ENCODE measurements around the gene SART1.
"Not testable (repeated sequence)": the region's sequence is repeated elsewhere in the genome, so short reads cannot be mapped to it uniquely, and the experiment has no call there.

The SART1 gene

DNA sequence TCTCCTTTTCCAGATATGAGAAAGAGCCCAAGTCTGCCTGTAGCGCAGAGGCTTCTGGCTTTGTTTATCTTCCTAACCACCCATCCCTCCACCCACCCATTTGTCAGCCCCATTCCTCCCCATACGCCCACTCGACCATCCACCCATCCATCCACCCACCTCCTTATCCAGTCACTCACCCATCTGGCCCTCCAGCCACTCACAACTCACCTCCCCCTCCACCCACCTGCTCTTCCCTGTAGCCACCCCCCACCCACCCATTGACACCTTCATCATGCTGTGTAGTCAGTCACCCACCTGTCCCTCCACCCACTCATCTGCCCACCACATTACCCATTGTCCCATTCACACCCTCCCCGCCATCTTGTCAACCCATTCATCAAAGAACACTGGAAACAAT lies 55.8 kb downstream of the SART1 start:
- DNase-seq (ENCODE audit: low read depth in 2 of 2): no peak

DNA sequence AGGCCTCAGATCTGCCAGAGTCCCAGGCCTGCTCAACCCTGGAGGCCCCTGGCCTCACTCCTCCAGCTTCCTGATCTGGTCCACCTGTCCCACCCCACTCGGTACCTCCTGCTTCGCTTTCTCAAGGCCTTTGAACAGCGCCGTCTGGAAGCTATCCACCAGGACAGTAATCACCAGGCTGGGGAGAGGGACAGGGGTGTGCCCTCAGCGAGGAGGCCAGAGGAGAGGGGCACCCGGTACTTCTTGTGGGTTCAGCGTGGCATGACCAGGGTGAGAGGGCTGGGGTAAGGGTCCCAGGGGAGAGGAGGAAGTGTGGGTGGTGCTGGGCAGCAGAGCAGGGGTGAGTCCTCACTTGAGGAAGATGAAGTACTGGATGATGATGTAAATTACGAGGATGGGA lies 58.7 kb downstream of the SART1 start:
- no peak for DNase-seq (ENCODE audit: low read depth in 2 of 2)

DNA sequence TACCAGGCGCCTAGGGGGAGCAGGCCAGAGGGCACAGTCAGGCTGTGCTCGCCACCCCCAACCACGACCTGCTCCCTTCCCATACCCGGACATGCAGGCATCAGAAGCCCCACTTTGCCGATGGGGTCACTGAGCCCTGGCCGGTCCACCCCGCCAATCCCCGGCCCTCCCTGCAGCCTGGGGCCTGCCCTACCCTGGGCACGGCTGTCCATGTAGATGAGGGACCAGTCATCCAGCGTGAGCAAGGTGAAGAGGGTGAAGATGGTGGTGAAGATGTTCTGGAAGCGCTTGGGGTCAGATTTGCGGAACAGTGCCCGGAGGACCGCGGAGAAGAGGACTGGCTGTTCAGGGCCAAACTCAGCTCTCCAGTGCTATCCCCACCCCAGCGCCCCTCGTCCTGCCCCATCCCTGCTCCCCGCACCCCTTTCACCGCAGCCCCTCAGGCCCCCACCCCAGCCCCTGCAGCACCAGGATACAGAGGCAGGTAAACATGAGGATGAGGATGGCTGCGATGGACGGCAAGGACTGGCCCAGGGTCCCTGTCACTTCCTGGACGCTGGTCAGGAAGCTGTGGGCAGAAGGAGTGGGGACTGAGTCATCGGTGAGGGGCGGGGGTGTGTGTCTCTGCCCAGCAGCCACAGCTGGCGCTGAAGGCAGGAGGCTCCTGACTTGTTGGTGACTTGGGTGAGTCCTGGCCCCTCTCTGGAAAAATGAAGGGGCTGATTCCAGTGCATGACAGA lies 59.3 kb downstream of the SART1 start:
- DNase-seq (ENCODE audit: low read depth in 2 of 2): no peak

DNA sequence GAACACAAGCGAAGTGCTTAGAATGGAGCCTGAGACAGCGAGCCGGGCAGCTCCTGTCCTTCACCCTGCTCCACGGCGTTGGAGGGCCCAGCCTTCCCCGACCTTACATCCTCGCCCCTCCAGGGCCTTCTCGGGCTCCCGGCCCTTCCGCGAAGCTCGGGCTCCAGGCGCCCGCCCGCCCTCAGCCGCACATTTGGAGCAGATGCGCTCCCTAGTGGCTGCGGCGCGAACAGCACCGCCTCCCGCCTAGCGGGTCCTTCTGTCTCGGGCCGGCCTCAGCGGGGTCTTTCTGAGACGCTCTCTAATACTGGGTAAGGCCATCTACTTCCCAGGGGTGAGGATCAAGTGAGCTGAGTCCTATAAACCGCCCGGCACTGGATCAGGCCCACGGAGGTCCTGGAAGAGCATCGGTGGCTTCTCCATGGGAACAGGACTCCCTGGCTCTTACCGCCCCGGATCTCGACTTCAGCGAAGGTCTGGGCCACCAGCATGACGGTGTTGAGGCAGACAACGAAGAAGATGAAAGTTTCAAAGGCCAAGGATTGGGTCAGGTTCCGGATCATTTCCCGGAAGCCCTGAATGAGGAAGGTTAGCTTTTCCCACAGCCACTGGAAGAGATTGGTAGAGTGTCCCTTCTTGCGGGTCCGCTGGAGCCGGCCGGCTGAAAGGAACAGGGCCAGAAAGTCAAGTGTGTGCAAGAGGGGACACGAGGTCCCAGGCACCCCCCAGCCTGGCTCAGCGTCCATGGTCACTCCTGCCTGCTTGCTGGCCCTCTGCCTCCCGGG lies 61.1 kb downstream of the SART1 start:
- no peak for DNase-seq (ENCODE audit: low read depth in 2 of 2)

DNA sequence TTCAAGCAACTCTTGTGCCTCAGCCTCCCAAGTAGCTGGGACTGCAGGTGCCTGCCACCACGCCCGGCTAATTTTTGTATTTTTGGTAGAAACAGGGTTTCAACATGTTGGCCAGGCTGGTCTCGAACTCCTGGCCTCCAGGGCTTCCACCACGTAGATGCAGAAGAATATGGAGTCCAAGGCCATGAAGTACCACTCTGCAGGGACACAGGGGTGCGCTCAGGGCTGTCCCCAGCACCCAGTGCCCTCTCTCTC lies 61.6 kb downstream of the SART1 start:
- not testable (repeated sequence) for DNase-seq (ENCODE audit: low read depth in 2 of 2)

DNA sequence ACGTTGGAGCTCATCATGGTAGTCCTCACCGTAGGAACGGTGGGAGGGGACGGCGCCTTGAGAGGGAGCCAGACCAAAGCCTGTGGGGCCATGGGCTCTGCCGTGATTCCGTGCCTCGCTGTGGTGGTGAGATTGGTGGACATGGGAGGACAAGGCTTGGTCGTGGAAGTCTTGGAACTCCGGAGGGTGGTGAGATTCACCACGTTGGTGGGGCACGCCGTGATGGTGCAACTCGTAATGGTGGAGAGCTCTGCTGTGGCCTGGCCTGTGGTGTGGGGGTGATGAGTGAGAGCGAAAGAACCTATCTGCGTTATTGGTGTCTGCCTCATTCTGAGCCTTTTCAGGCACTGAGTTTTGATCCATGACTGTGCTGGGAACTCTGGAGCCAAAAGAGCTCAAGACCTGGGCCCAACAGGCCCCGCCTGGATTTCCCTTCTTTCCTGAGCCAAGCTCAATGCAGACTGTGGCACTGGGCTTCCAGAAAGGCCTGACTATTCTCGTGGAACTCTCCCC lies 64.5 kb downstream of the SART1 start, which contains the start of gene CATSPER1:
TSS of gene CATSPER1 (minus strand) at position 463 of the 513 bp plus-strand sequence. CDS start at position 363, 100 bp downstream.
- DNase-seq (ENCODE audit: low read depth in 2 of 2): no peak
